PFSK-1 (cell line): ENCODE measurements around the gene C1orf141.

ENCODE experiments used
- FOXP2 ChIP-seq: optimal IDR thresholded peaks from 2 replicates; pipeline ENCODE3; 2011; ENCODE audit warnings: borderline replicate concordance, control low read depth, inconsistent platforms; ENCODE audit not compliant: insufficient read depth; ENCODE audit errors: extremely low read length, extremely low read depth
- POLR2AphosphoS5 ChIP-seq: IDR thresholded peaks from 2 replicates; pipeline ENCODE4 v1.6.1; 2012; ENCODE audit warnings: low read depth, mild to moderate bottlenecking, control low read depth, low read length, moderate library complexity
- TAF1 ChIP-seq: IDR thresholded peaks from 2 replicates; pipeline ENCODE4 v1.6.1; 2012; ENCODE audit warnings: low read length, control low read depth, borderline replicate concordance; ENCODE audit not compliant: insufficient read depth

- TF ChIP-seq FOXP2 (no peak), TAF1 (no peak), POLR2AphosphoS5 (no peak)
Measured at GRCh38 chr1:67085326-67085725, 49.4 kb downstream of the C1orf141 start.
